CD4-positive, alpha-beta T cell treated with Interleukin-1 beta for 1 hour (primary cell): Measurements from ENCODE around the gene BCL2L11.

ENCODE experiments used
- DNase-seq, 2 donors: peaks; one replicate each; pipeline ENCODE4 v3.0.0-alpha.2; 2020 to 2022

Gene BCL2L11

GRCh38 chr2:111118481-111118980 is 2.2 kb upstream of the BCL2L11 start:
- peak in 1 of 2 donors; percentile 7 for DNase-seq

GRCh38 chr2:111118981-111119821 is 1.5 kb upstream of the BCL2L11 start:
- DNase-seq, result peak; percentile 21 to 37

- peak in 1 of 2 donors; percentile 10 for DNase-seq
Measured at GRCh38 chr2:111119822-111120252, 877 bp upstream of the BCL2L11 start.

GRCh38 chr2:111121028-111121827 is 514 bp downstream of the BCL2L11 start:
- DNase-seq, result peak in 1 of 2 donors; percentile 30

GRCh38 chr2:111121828-111122630 is 1.3 kb downstream of the BCL2L11 start:
- DNase-seq, result peak; percentile 84

- DNase-seq, result peak; percentile 22 to 53
Measured at GRCh38 chr2:111122631-111123421, 2.1 kb downstream of the BCL2L11 start.

- DNase-seq, result no peak
Measured at GRCh38 chr2:111123751-111124150, 3.0 kb downstream of the BCL2L11 start.

GRCh38 chr2:111126581-111126980 is 5.9 kb downstream of the BCL2L11 start:
- DNase-seq, result no peak

GRCh38 chr2:111127351-111127750 is 6.6 kb downstream of the BCL2L11 start:
- no peak for DNase-seq

GRCh38 chr2:111128096-111128495 is 7.4 kb downstream of the BCL2L11 start:
- no peak for DNase-seq

GRCh38 chr2:111133603-111134002 is 12.9 kb downstream of the BCL2L11 start:
- DNase-seq, result no peak

- DNase-seq, result no peak
Measured at GRCh38 chr2:111134055-111134454, 13.3 kb downstream of the BCL2L11 start.

GRCh38 chr2:111135237-111135909 is 14.7 kb downstream of the BCL2L11 start:
- no peak for DNase-seq

GRCh38 chr2:111135910-111136297 is 15.2 kb downstream of the BCL2L11 start:
- peak in 1 of 2 donors; percentile 11 for DNase-seq

GRCh38 chr2:111138839-111139238 is 18.1 kb downstream of the BCL2L11 start:
- no peak for DNase-seq

- DNase-seq, result no peak
Measured at GRCh38 chr2:111139637-111140317, 19.1 kb downstream of the BCL2L11 start.

- no peak for DNase-seq
Measured at GRCh38 chr2:111140815-111141214, 20.1 kb downstream of the BCL2L11 start.

- no peak for DNase-seq
Measured at GRCh38 chr2:111142101-111142500, 21.4 kb downstream of the BCL2L11 start.

GRCh38 chr2:111143107-111143842 is 22.6 kb downstream of the BCL2L11 start:
- no peak for DNase-seq

GRCh38 chr2:111143843-111144198 is 23.1 kb downstream of the BCL2L11 start:
- DNase-seq, result no peak
